ENCODE data around the gene PRKAG3. TPM values are rescaled to one million over a fixed set of nuclear protein-coding genes. Genes with fewer than 3 reads are reported as not detected.
"Not testable (repeated sequence)": the region's sequence is repeated elsewhere in the genome, so short reads cannot be mapped to it uniquely, and the experiment has no call there.

Gene PRKAG3
- polyA plus RNA-seq, 1 donor from 2014 or later, result not detected

GRCh38 chr2:218857371-218858137, 26.0 kb upstream of the PRKAG3 start:
- Mint-ChIP-seq H3K4me3 (no peak overlapping the region), H3K36me3 (no peaks in the 10 kb centered on the region), H3K27me3 (peaks cover 72% of the 10 kb centered on the region), H3K9me3 (no peaks in the 10 kb centered on the region), H3K27ac (no peak overlapping the region), H3K4me1 (peaks cover 8 to 11% (median 9%) of the 10 kb centered on the region in 3 donors)

- Mint-ChIP-seq H3K36me3 (no peaks in the 10 kb centered on the region), H3K4me3 (no peak overlapping the region), H3K9me3 (no peaks in the 10 kb centered on the region), H3K27ac (peak overlapping the region in 1 of 3 donors; percentile 25), H3K4me1 (peaks cover 8 to 11% (median 9%) of the 10 kb centered on the region in 3 donors), H3K27me3 (peaks cover 70% of the 10 kb centered on the region)
Measured at GRCh38 chr2:218856896-218857243, 25.3 kb upstream of the PRKAG3 start.

- no peak overlapping the region for H3K4me3 Mint-ChIP-seq
- peaks cover 68% of the 10 kb centered on the region for H3K27me3 Mint-ChIP-seq
- peaks cover 5 to 11% (median 8%) of the 10 kb centered on the region in 3 donors for H3K4me1 Mint-ChIP-seq
- H3K27ac Mint-ChIP-seq, result peak overlapping the region in 2 of 3 donors; percentile 20 to 25
- H3K9me3 Mint-ChIP-seq, result no peaks in the 10 kb centered on the region
- no peaks in the 10 kb centered on the region for H3K36me3 Mint-ChIP-seq
Measured at GRCh38 chr2:218856167-218856895, 24.7 kb upstream of the PRKAG3 start.

- H3K36me3 Mint-ChIP-seq, result no peaks in the 10 kb centered on the region
- peaks cover 4 to 6% (median 5%) of the 10 kb centered on the region in 3 donors for H3K4me1 Mint-ChIP-seq
- no peak overlapping the region for H3K4me3 Mint-ChIP-seq
- no peaks in the 10 kb centered on the region for H3K9me3 Mint-ChIP-seq
- peaks cover 63% of the 10 kb centered on the region for H3K27me3 Mint-ChIP-seq
- peak overlapping the region in 1 of 3 donors; percentile 20 for H3K27ac Mint-ChIP-seq
Measured at GRCh38 chr2:218855305-218856166, 23.9 kb upstream of the PRKAG3 start.

GRCh38 chr2:218854860-218855259, 23.3 kb upstream of the PRKAG3 start:
- Mint-ChIP-seq H3K27ac (no peak overlapping the region), H3K4me3 (no peak overlapping the region), H3K27me3 (peaks cover 58% of the 10 kb centered on the region), H3K9me3 (no peaks in the 10 kb centered on the region), H3K4me1 (peaks cover 0 to 3% (median 2%) of the 10 kb centered on the region in 3 donors), H3K36me3 (no peaks in the 10 kb centered on the region)

GRCh38 chr2:218853766-218854165, 22.2 kb upstream of the PRKAG3 start:
- Mint-ChIP-seq H3K9me3 (no peaks in the 10 kb centered on the region), H3K4me3 (no peak overlapping the region), H3K27ac (no peak overlapping the region), H3K27me3 (peaks cover 53% of the 10 kb centered on the region), H3K4me1 (no peaks in the 10 kb centered on the region), H3K36me3 (no peaks in the 10 kb centered on the region)

GRCh38 chr2:218852911-218853667, 21.5 kb upstream of the PRKAG3 start:
- H3K27ac Mint-ChIP-seq, result peak overlapping the region in 1 of 3 donors; percentile 71

GRCh38 chr2:218851286-218851685, 19.7 kb upstream of the PRKAG3 start:
- H3K4me1 Mint-ChIP-seq, result peaks cover 0 to 3% (median 0%) of the 10 kb centered on the region in 3 donors
- no peak overlapping the region for H3K27ac Mint-ChIP-seq
- peaks cover 36% of the 10 kb centered on the region for H3K27me3 Mint-ChIP-seq
- no peak overlapping the region for H3K4me3 Mint-ChIP-seq
- H3K36me3 Mint-ChIP-seq, result no peaks in the 10 kb centered on the region
- no peaks in the 10 kb centered on the region for H3K9me3 Mint-ChIP-seq

More at GRCh38 chr2:218852911-218853667, 21.5 kb upstream of the PRKAG3 start:
- Mint-ChIP-seq H3K27me3 (peaks cover 50% of the 10 kb centered on the region), H3K4me1 (no peaks in the 10 kb centered on the region), H3K4me3 (no peak overlapping the region), H3K9me3 (no peaks in the 10 kb centered on the region), H3K36me3 (no peaks in the 10 kb centered on the region)

- Mint-ChIP-seq H3K4me3 (no peak overlapping the region), H3K27ac (no peak overlapping the region), H3K4me1 (peaks cover 0 to 3% (median 0%) of the 10 kb centered on the region in 3 donors), H3K27me3 (peaks cover 32% of the 10 kb centered on the region), H3K9me3 (no peaks in the 10 kb centered on the region), H3K36me3 (no peaks in the 10 kb centered on the region)
Measured at GRCh38 chr2:218850796-218851195, 19.2 kb upstream of the PRKAG3 start.

GRCh38 chr2:218849721-218850120, 18.1 kb upstream of the PRKAG3 start:
- Mint-ChIP-seq H3K9me3 (no peaks in the 10 kb centered on the region), H3K27me3 (peaks cover 26% of the 10 kb centered on the region), H3K36me3 (no peaks in the 10 kb centered on the region), H3K4me1 (peaks cover 0 to 3% (median 0%) of the 10 kb centered on the region in 3 donors), H3K4me3 (no peak overlapping the region), H3K27ac (no peak overlapping the region)

GRCh38 chr2:218846963-218847362, 15.4 kb upstream of the PRKAG3 start:
- not testable (repeated sequence) for H3K4me3 Mint-ChIP-seq, H3K9me3 Mint-ChIP-seq, H3K27ac Mint-ChIP-seq, H3K36me3 Mint-ChIP-seq, H3K4me1 Mint-ChIP-seq, H3K27me3 Mint-ChIP-seq

- not testable (repeated sequence) for H3K9me3 Mint-ChIP-seq
- peaks cover 11% of the 10 kb centered on the region for H3K27me3 Mint-ChIP-seq
Measured at GRCh38 chr2:218844334-218844733, 12.7 kb upstream of the PRKAG3 start.

GRCh38 chr2:218839888-218840287, 8.3 kb upstream of the PRKAG3 start:
- H3K9me3 Mint-ChIP-seq, result peaks cover 9 to 24% (median 19%) of the 10 kb centered on the region in 3 donors
- H3K4me1 Mint-ChIP-seq, result no peaks in the 10 kb centered on the region
- peaks cover 3% of the 10 kb centered on the region for H3K36me3 Mint-ChIP-seq
- H3K27ac Mint-ChIP-seq, result no peak overlapping the region
- H3K4me3 Mint-ChIP-seq, result no peak overlapping the region
- peaks cover 16% of the 10 kb centered on the region for H3K27me3 Mint-ChIP-seq

More at GRCh38 chr2:218844334-218844733, 12.7 kb upstream of the PRKAG3 start:
- H3K4me3 Mint-ChIP-seq, H3K36me3 Mint-ChIP-seq, H3K27ac Mint-ChIP-seq, H3K4me1 Mint-ChIP-seq: not testable (repeated sequence)

GRCh38 chr2:218839430-218839829, 7.8 kb upstream of the PRKAG3 start:
- H3K4me1 Mint-ChIP-seq, result no peaks in the 10 kb centered on the region
- H3K27me3 Mint-ChIP-seq, result peaks cover 18% of the 10 kb centered on the region
- no peak overlapping the region for H3K4me3 Mint-ChIP-seq
- H3K36me3 Mint-ChIP-seq, result peaks cover 3% of the 10 kb centered on the region
- H3K9me3 Mint-ChIP-seq, result peaks cover 9 to 23% (median 18%) of the 10 kb centered on the region in 3 donors
- H3K27ac Mint-ChIP-seq, result no peak overlapping the region
